SU-DHL-6 (cell line): ENCODE data around the gene RANBP17.

ENCODE experiments used
- EZH2phosphoT487 ChIP-seq: fragments of 200-600 bp; sonication (generic), shearing (Covaris generic); conservative IDR thresholded peaks from 2 replicates; pipeline ENCODE4 v1.6.1; 2018; ENCODE audit warnings: mild to moderate bottlenecking, antibody characterized with exemption, low read length, moderate library complexity, mixed read lengths
- TF ChIP-seq, protein P1 (sequence below): fragments of 200-600 bp; sonication (generic); IDR thresholded peaks from one replicate; pipeline ENCODE4 v1.5.1; 2017; ENCODE audit warnings: antibody characterized with exemption, mild to moderate bottlenecking, low read length, moderate library complexity; ENCODE audit not compliant: insufficient read depth, poor library complexity, severe bottlenecking

DNA sequence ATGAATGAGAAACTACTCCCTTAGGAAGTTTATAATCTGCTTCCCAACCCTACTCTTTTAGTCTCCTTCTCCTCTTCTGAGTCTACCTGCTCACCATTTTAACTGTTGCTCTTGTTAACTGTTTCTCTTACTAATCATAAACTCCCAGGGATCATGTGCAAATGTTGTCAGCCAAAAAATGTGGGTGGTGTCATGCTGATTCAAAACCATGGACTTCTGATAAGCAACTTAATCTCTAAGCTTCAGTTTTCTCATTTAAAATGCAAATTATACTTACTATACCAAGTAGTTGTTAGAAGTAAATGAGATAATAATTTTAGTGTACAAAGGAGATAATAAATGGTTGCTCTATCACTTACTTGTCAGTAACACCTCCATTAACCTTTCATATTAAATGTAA is 401.4 kb downstream of the RANBP17 start:
- TF ChIP-seq, protein P1, sequence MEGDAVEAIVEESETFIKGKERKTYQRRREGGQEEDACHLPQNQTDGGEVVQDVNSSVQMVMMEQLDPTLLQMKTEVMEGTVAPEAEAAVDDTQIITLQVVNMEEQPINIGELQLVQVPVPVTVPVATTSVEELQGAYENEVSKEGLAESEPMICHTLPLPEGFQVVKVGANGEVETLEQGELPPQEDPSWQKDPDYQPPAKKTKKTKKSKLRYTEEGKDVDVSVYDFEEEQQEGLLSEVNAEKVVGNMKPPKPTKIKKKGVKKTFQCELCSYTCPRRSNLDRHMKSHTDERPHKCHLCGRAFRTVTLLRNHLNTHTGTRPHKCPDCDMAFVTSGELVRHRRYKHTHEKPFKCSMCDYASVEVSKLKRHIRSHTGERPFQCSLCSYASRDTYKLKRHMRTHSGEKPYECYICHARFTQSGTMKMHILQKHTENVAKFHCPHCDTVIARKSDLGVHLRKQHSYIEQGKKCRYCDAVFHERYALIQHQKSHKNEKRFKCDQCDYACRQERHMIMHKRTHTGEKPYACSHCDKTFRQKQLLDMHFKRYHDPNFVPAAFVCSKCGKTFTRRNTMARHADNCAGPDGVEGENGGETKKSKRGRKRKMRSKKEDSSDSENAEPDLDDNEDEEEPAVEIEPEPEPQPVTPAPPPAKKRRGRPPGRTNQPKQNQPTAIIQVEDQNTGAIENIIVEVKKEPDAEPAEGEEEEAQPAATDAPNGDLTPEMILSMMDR: no peak
- TF ChIP-seq EZH2phosphoT487: no peak
